A673 (cell line): Measurements from ENCODE around the gene NAV2. TPM values are rescaled to one million over a fixed set of nuclear protein-coding genes. Genes with fewer than 3 reads are reported as not detected.

Source experiments
- BruUV-seq: library from RNA; stranded (reverse); fragments of 400-500 nt; replicated peaks from 2 replicates; lab custom pipeline; 2021; lab: Mats Ljungman, UMichigan
- CTCF ChIA-PET: fragments of 300-600 bp; sonication (Branson Sonifier 250); formaldehyde crosslinking; loops from one replicate; lab custom pipeline; 2022; ENCODE audit warnings: antibody characterized with exemption; lab: Charles Lee
- POLR2A ChIA-PET: fragments of 300-600 bp; sonication (Branson Sonifier 250); formaldehyde crosslinking; loops from one replicate; lab custom pipeline; 2022; ENCODE audit warnings: antibody characterized with exemption; ENCODE audit not compliant: low non-redundant PET; lab: Charles Lee
- DNase-seq: peaks from one replicate; pipeline ENCODE4 v3.0.0-alpha.2; 2015; ENCODE audit warnings: low spot score
- H3K27ac ChIP-seq: fragments of 200-600 bp; sonication (generic); 2 replicates; pipeline ENCODE4 v1.5.1; 2016; ENCODE audit warnings: mixed run types, low read depth, mild to moderate bottlenecking, mixed read lengths, antibody characterized with exemption, low read length; ENCODE audit not compliant: poor library complexity, severe bottlenecking
- H3K27me3 ChIP-seq: fragments of 200-600 bp; sonication (generic); replicated peaks from 2 replicates; pipeline ENCODE4 v1.6.1; 2017; ENCODE audit warnings: mixed run types, low read depth, mild to moderate bottlenecking, mixed read lengths, antibody characterized with exemption, low read length; ENCODE audit not compliant: insufficient read depth, poor library complexity
- H3K36me3 ChIP-seq: fragments of 200-600 bp; sonication (generic); 2 replicates; pipeline ENCODE4 v1.6.1; 2016; ENCODE audit warnings: mixed run types, mild to moderate bottlenecking, mixed read lengths, antibody characterized with exemption, low read length; ENCODE audit not compliant: insufficient read depth, poor library complexity, severe bottlenecking
- H3K4me1 ChIP-seq: fragments of 200-600 bp; sonication (generic); 2 replicates; pipeline ENCODE4 v1.6.1; 2017; ENCODE audit warnings: mixed run types, mild to moderate bottlenecking, mixed read lengths, antibody characterized with exemption, low read length; ENCODE audit not compliant: insufficient read depth, poor library complexity, severe bottlenecking
- H3K4me3 ChIP-seq: fragments of 200-600 bp; sonication (generic); 2 replicates; pipeline ENCODE4 v1.5.1; 2016; ENCODE audit warnings: low read depth, mixed run types, mild to moderate bottlenecking, mixed read lengths, low read length; ENCODE audit not compliant: poor library complexity, severe bottlenecking
- H3K9me3 ChIP-seq: fragments of 200-600 bp; sonication (generic); 2 replicates; pipeline ENCODE4 v1.6.1; 2016; ENCODE audit warnings: mixed run types, low read depth, mild to moderate bottlenecking, mixed read lengths, antibody characterized with exemption, low read length; ENCODE audit not compliant: poor library complexity, severe bottlenecking
- CTCF ChIP-seq: fragments of 300-800, 200-600 bp; sonication (generic); conservative IDR thresholded peaks from 2 replicates; pipeline ENCODE4 v1.5.1; 2017; ENCODE audit warnings: low read depth, mild to moderate bottlenecking, antibody characterized with exemption, low read length, moderate library complexity, mixed read lengths
- EZH2 ChIP-seq: fragments of 200-600 bp; sonication (generic); IDR thresholded peaks from 2 replicates; pipeline ENCODE4 v1.6.1; 2017; ENCODE audit warnings: borderline replicate concordance, low read depth, mild to moderate bottlenecking, mixed read lengths, antibody characterized with exemption, low read length; ENCODE audit not compliant: poor library complexity, severe bottlenecking
- intact Hi-C: fragments of 100-400 bp; cut with micrococcal nuclease; formaldehyde crosslinking; loops from one replicate; pipeline ENCODE4 v1.10.0; 2022; ENCODE audit not compliant: unreplicated experiment
- total RNA-seq: library from RNA; stranded (reverse); gene quantifications from 2 replicates; pipeline ENCODE4 v1.2.3, GENCODE V29; 2021

Gene NAV2
- total RNA-seq, 1 experiment from 2014 or later = not detected

- intact Hi-C loops = loop anchor here (5.0 kb wide), 1 partner anchor 161 kb away; no protein-coding TSS in a partner anchor
- CTCF ChIA-PET = no interaction called here
- H3K4me3 ChIP-seq = no peak overlapping the region
- POLR2A ChIA-PET = no interaction called here
- H3K27me3 ChIP-seq = no peaks in the 10 kb centered on the region
- H3K4me1 ChIP-seq = no peaks in the 10 kb centered on the region
- no TSS peak for BruUV-seq
- no peaks in the 10 kb centered on the region for H3K36me3 ChIP-seq
- no peak for TF ChIP-seq CTCF
- no peak for TF ChIP-seq EZH2
- no peak for DNase-seq
- H3K27ac ChIP-seq = no peak overlapping the region
- H3K9me3 ChIP-seq = no peaks in the 10 kb centered on the region
These were observed 400.5 kb downstream of the NAV2 start for GRCh38 chr11:20113149-20113438.

GRCh38 chr11:20114588-20114987, 402.0 kb downstream of the NAV2 start:
- ChIA-PET CTCF (no interaction called here), POLR2A (no interaction called here)
- Histone ChIP-seq H3K4me1 (no peaks in the 10 kb centered on the region), H3K36me3 (no peaks in the 10 kb centered on the region), H3K27ac (no peak overlapping the region), H3K27me3 (no peaks in the 10 kb centered on the region), H3K9me3 (no peaks in the 10 kb centered on the region), H3K4me3 (no peak overlapping the region)
- BruUV-seq = no TSS peak
- DNase-seq = no peak
- no peak for TF ChIP-seq CTCF
- no peak for TF ChIP-seq EZH2
- intact Hi-C loops = loop anchor here (5.0 kb wide), 1 partner anchor 162 kb away; no protein-coding TSS in a partner anchor

GRCh38 chr11:20116825-20117224, 404.2 kb downstream of the NAV2 start:
- ChIA-PET CTCF (interaction anchor here (0.9 kb wide), 1 partner anchor 11 kb away, joined by 3 read pairs; no protein-coding TSS in a partner anchor), POLR2A (no interaction called here)
- no peak for DNase-seq
- Histone ChIP-seq H3K9me3 (no peaks in the 10 kb centered on the region), H3K4me3 (no peak overlapping the region), H3K27me3 (no peaks in the 10 kb centered on the region), H3K27ac (no peak overlapping the region), H3K36me3 (no peaks in the 10 kb centered on the region), H3K4me1 (no peaks in the 10 kb centered on the region)
- intact Hi-C loops = no loop called here
- no peak for TF ChIP-seq CTCF
- no peak for TF ChIP-seq EZH2
- no TSS peak for BruUV-seq
